Panc1 (cell line): ENCODE results near the gene NDUFV1. TPM values are rescaled to one million over a fixed set of nuclear protein-coding genes. Genes with fewer than 3 reads are reported as not detected.

Experiments used
- ATAC-seq: fragments of 200-7000 bp; cut with Tn5 transposase; 2 replicates; pipeline ENCODE4 v1.9.1; 2020; ENCODE audit warnings: mild to moderate bottlenecking, moderate library complexity
- Bru-seq: library from RNA; stranded (reverse); fragments of 400-500 nt; gene quantifications from one replicate; lab custom pipeline; 2021; lab: Mats Ljungman, UMichigan
- BruChase-seq, 2 experiments: library from RNA; stranded (reverse); fragments of 400-500 nt; gene quantifications; one replicate each; lab custom pipeline; 2021; lab: Mats Ljungman, UMichigan
- BruUV-seq: library from RNA; stranded (reverse); fragments of 400-500 nt; replicated peaks from 2 replicates; lab custom pipeline; 2021; lab: Mats Ljungman, UMichigan
- CTCF ChIA-PET: fragments of 300-600 bp; sonication (Branson Sonifier 250); formaldehyde crosslinking; loops from one replicate; lab custom pipeline; 2022; ENCODE audit warnings: antibody characterized with exemption; lab: Charles Lee
- POLR2A ChIA-PET: fragments of 300-600 bp; sonication (Branson Sonifier 250); formaldehyde crosslinking; loops from one replicate; lab custom pipeline; 2022; ENCODE audit warnings: antibody characterized with exemption; lab: Charles Lee
- DNase-seq: peaks from one replicate; pipeline ENCODE4 v3.0.0-alpha.2; 2010; ENCODE audit warnings: low read depth, low spot score
- H3K27ac ChIP-seq: 2 replicates; pipeline ENCODE4 v1.5.1; 2011; ENCODE audit warnings: mild to moderate bottlenecking, low read length, inconsistent platforms
- H3K27me3 ChIP-seq: fragments of 200-500 bp; sonication (Bioruptor generic); 2 replicates; pipeline ENCODE4 v1.6.0; 2014; ENCODE audit warnings: low read length, inconsistent platforms; ENCODE audit not compliant: control insufficient read depth, insufficient read depth
- H3K36me3 ChIP-seq: fragments of 200-500 bp; sonication (Bioruptor generic); 2 replicates; pipeline ENCODE4 v1.5.1; 2014; ENCODE audit warnings: inconsistent platforms, mild to moderate bottlenecking, low read length, moderate library complexity; ENCODE audit not compliant: control insufficient read depth, insufficient read depth
- H3K4me1 ChIP-seq: 2 replicates; pipeline ENCODE4 v1.5.1; 2011; ENCODE audit warnings: inconsistent platforms, mild to moderate bottlenecking, low read length, moderate library complexity; ENCODE audit not compliant: control insufficient read depth, insufficient read depth
- H3K4me3 ChIP-seq, 2 experiments: 2 replicates each; pipeline ENCODE4 v1.5.1; 2011 to 2012; ENCODE audit warnings: low read depth in 2 of 2, low read length in 2 of 2, mild to moderate bottlenecking in 2 of 2, inconsistent platforms in 1 of 2, moderate library complexity in 1 of 2
- H3K9me3 ChIP-seq: fragments of 200-500 bp; sonication (Bioruptor generic); 2 replicates; pipeline ENCODE4 v1.5.1; 2014; ENCODE audit warnings: low read depth, mild to moderate bottlenecking, inconsistent platforms, low read length, moderate library complexity; ENCODE audit not compliant: control insufficient read depth, insufficient read depth
- POLR2AphosphoS5 ChIP-seq: IDR thresholded peaks from 2 replicates; pipeline ENCODE4 v1.6.1; 2012; ENCODE audit warnings: mild to moderate bottlenecking, low read depth, low read length, moderate library complexity
- REST ChIP-seq, 2 experiments: IDR thresholded peaks; 2 replicates each; pipeline ENCODE4 v1.6.1; 2011 to 2012; ENCODE audit warnings: low read depth in 2 of 2, control low read depth in 1 of 2, low read length in 1 of 2, mild to moderate bottlenecking in 1 of 2, moderate library complexity in 1 of 2; ENCODE audit not compliant: insufficient read depth in 1 of 2
- SIN3A ChIP-seq: IDR thresholded peaks from 2 replicates; pipeline ENCODE4 v1.6.1; 2012; ENCODE audit warnings: low read depth, mild to moderate bottlenecking, low read length, moderate library complexity, borderline replicate concordance; ENCODE audit not compliant: insufficient read depth
- TCF7L2 ChIP-seq: IDR thresholded peaks from 2 replicates; pipeline ENCODE4 v1.6.1; 2011; ENCODE audit warnings: mild to moderate bottlenecking, low read depth, low read length, inconsistent platforms
- in situ Hi-C: cut with HindIII; loops from 2 replicates; pipeline ENCODE4 v1.10.0; 2016; ENCODE audit warnings: low sequenced_read_pairs, low pct_unique_long_range_greater_than_20kb
- intact Hi-C: fragments of 100-400 bp; cut with micrococcal nuclease; formaldehyde crosslinking; loops from one replicate; pipeline ENCODE4 v1.10.0; 2022; ENCODE audit not compliant: unreplicated experiment
- long read RNA-seq: library from polyadenylated mRNA; unstranded; transcript quantifications from one replicate; pipeline ENCODE4 v2.0.0, GENCODE V29; 2021; ENCODE audit not compliant: unreplicated experiment
- polyA plus RNA-seq: library from polyadenylated mRNA; unstranded; fragments of >200 nt; gene quantifications from one replicate; pipeline ENCODE4 v1.2.1, GENCODE V29; 2012; ENCODE audit warnings: missing spikeins; ENCODE audit not compliant: insufficient read length
- total RNA-seq: library from RNA; stranded (reverse); gene quantifications from one replicate; pipeline ENCODE4 v1.2.1, GENCODE V29; 2021; ENCODE audit not compliant: unreplicated experiment
- TF ChIP-seq, protein P1 (sequence below): fragments of 450-650 bp; IDR thresholded peaks from 2 replicates; pipeline ENCODE4 v1.5.1; 2017; ENCODE audit warnings: mild to moderate bottlenecking

Gene NDUFV1
- total RNA-seq: 281 TPM
- polyA plus RNA-seq: 441 TPM
- Bru-seq, nascent RNA: percentile 87 among the genes with signal in this experiment
- BruChase-seq, experiment 1, labeled RNA remaining after a 2-hour chase: percentile 95 among the genes with signal in this experiment
- BruChase-seq, experiment 2, labeled RNA remaining after a 6-hour chase: percentile 94 among the genes with signal in this experiment
- long read RNA-seq, transcript NDUFV1-201 (10 exons, 1,596 nt): major isoform, 162 of 374 reads
- long read RNA-seq, transcript NDUFV1-228 (2 exons, 573 nt): minor isoform, 92 of 374 reads
- long read RNA-seq, transcript NDUFV1-216 (10 exons, 1,503 nt): minor isoform, 5 of 374 reads
- long read RNA-seq, transcript NDUFV1-208 (7 exons, 1,748 nt): minor isoform, 7 of 374 reads
- long read RNA-seq, partial matches to known transcripts: 66 of 374 reads
- long read RNA-seq, other reads (novel, unspliced or antisense): 38 of 374 reads

GRCh38 chr11:67606492-67607295 lies at the start of gene NDUFV1:
Gene NDUFV1, plus strand, starts transcription at chr11:67606936. Its CDS starts 69 bp downstream, at chr11:67607005.
- peak; percentile 100 for ATAC-seq
- DNase-seq: peak; percentile 72
- TF ChIP-seq SIN3A (peak; percentile 92; the same call in 1 of the 2 replicates), POLR2AphosphoS5 (peak; percentile 86), TCF7L2 (peak; percentile 80), REST (IDR thresholded peaks at IDR 0.05; ENCODE audit: insufficient read depth in 1 of 2, low read depth in 2 of 2, low read length in 1 of 2) (0 out of 4 replicates have a peak, but pooled peaks of 1 of the 2 experiments have one; percentile 10)
- TF ChIP-seq, protein P1, sequence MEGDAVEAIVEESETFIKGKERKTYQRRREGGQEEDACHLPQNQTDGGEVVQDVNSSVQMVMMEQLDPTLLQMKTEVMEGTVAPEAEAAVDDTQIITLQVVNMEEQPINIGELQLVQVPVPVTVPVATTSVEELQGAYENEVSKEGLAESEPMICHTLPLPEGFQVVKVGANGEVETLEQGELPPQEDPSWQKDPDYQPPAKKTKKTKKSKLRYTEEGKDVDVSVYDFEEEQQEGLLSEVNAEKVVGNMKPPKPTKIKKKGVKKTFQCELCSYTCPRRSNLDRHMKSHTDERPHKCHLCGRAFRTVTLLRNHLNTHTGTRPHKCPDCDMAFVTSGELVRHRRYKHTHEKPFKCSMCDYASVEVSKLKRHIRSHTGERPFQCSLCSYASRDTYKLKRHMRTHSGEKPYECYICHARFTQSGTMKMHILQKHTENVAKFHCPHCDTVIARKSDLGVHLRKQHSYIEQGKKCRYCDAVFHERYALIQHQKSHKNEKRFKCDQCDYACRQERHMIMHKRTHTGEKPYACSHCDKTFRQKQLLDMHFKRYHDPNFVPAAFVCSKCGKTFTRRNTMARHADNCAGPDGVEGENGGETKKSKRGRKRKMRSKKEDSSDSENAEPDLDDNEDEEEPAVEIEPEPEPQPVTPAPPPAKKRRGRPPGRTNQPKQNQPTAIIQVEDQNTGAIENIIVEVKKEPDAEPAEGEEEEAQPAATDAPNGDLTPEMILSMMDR: peak; percentile 71; the same call in 1 of the 2 replicates
- POLR2A ChIA-PET: no interaction called here
- CTCF ChIA-PET: interaction anchor here (0.6 to 1.5 kb wide), 2 partner anchors 8 to 63 kb away, joined by 5 to 11 read pairs; no protein-coding TSS in a partner anchor
- Histone ChIP-seq H3K27me3 (no peaks in the 10 kb centered on the region), H3K9me3 (no peaks in the 10 kb centered on the region), H3K4me1 (peaks cover 11% of the 10 kb centered on the region), H3K27ac (peak within 1 kb of the TSS; percentile 84), H3K4me3 (peak within 1 kb of the TSS; percentile 95 to 99), H3K36me3 (no peaks in the 10 kb centered on the region; the same call in 1 of the 2 replicates)
- in situ Hi-C loops: no loop called here
- BruUV-seq: no TSS peak
- intact Hi-C loops: no loop called here

DNA sequence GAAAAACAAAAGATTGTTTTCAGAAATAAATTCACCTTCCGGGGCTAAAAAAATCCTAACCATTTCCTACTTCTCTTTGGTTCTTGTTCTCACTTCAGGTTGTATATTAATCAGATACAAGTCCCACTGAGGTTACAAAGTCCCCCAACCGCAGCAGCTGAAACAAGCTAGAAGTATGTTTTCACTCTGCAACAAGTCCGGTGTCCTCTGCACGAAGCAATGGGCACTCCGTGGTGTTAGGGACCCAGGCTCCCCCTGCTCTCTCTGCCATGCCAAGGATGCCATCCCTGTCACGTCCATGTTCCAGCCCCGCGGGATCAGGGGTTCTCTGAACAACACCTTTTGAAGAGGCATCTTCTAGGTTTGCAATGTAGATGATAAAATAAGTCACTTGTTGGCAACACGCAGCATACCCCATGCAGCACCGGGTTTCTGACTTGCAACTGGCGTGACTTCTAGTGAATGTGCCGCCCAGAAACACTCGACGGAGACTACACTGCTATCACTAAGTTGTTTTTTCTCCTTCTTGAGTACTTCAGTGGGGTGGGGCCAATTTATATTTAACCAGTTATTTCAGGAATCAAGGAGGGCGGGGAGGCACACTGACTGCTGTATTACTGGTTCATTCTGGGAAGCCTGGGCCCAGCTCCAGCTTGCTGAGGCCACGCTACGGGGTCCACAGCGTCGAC lies 48.5 kb upstream of the NDUFV1 start:
- no peaks in the 10 kb centered on the region for H3K36me3 ChIP-seq
- DNase-seq (no peak), ATAC-seq (peak; percentile 29)
- intact Hi-C loops: no loop called here
- ChIA-PET POLR2A (no interaction called here), CTCF (interaction anchor here (0.6 to 0.7 kb wide), 2 partner anchors 51 to 140 kb away, joined by 3 to 9 read pairs; no protein-coding TSS in a partner anchor)
- H3K4me3 ChIP-seq: no peak overlapping the region
- no TSS peak for BruUV-seq
- TF ChIP-seq SIN3A (no peak), POLR2AphosphoS5 (no peak), TCF7L2 (no peak), REST (IDR thresholded peaks at IDR 0.05; ENCODE audit: insufficient read depth in 1 of 2, low read depth in 2 of 2, low read length in 1 of 2) (no peak)
- TF ChIP-seq, protein P1: no peak
- no peak overlapping the region for H3K27ac ChIP-seq
- H3K4me1 ChIP-seq: peaks cover 6% of the 10 kb centered on the region
- in situ Hi-C loops: no loop called here
- no peaks in the 10 kb centered on the region for H3K9me3 ChIP-seq
- no peaks in the 10 kb centered on the region for H3K27me3 ChIP-seq
